Vagina (tissue), 2 donors: ENCODE data around the gene LIMCH1. TPM values are rescaled to one million over a fixed set of nuclear protein-coding genes. Genes with fewer than 3 reads are reported as not detected.

Experiments
- DNase-seq, 2 donors: peaks; one replicate each; pipeline ENCODE4 v3.0.0-alpha.2; 2017; ENCODE audit errors: extremely low spot score in 2 of 2
- H3K27ac ChIP-seq: fragments of 200-600 bp; sonication (generic); one replicate; pipeline ENCODE4 v1.5.1; 2019
- H3K27me3 ChIP-seq: fragments of 200-600 bp; sonication (generic); one replicate; pipeline ENCODE4 v1.5.1; 2019
- H3K36me3 ChIP-seq, 2 donors: fragments of 200-600 bp; sonication (generic); one replicate each; pipeline ENCODE4 v1.5.1; 2017 to 2019
- H3K4me1 ChIP-seq: fragments of 200-600 bp; sonication (generic); one replicate; pipeline ENCODE4 v1.5.1; 2019
- H3K4me3 ChIP-seq, 2 donors: fragments of 200-600 bp; sonication (generic); 1 replicate in 1 of 2; 2 replicates in 1 of 2; pipeline ENCODE4 v1.5.1; 2016 to 2019
- H3K9me3 ChIP-seq: fragments of 200-600 bp; sonication (generic); one replicate; pipeline ENCODE4 v1.5.1; 2019
- CTCF ChIP-seq, 3 experiments: fragments of 450-650 bp in 2 of 3; fragments of 200-600 bp in 1 of 3; sonication (generic) in 1 of 3; IDR thresholded peaks; one replicate each; pipeline ENCODE4 v1.5.1; 2017 to 2019; ENCODE audit warnings: antibody characterized with exemption in 3 of 3, mild to moderate bottlenecking in 2 of 3, moderate library complexity in 2 of 3
- POLR2A ChIP-seq, 2 donors: fragments of 450-650 bp; IDR thresholded peaks; one replicate each; pipeline ENCODE4 v1.6.1; 2017; ENCODE audit warnings: antibody characterized with exemption in 2 of 2, mild to moderate bottlenecking in 2 of 2, moderate library complexity in 2 of 2
- POLR2AphosphoS5 ChIP-seq, 2 donors: sonication (generic); formaldehyde crosslinking; IDR thresholded peaks; one replicate each; pipeline ENCODE4 v1.9.0; 2017; ENCODE audit warnings: antibody characterized with exemption in 2 of 2, mild to moderate bottlenecking in 2 of 2, low read depth in 1 of 2; ENCODE audit not compliant: insufficient read depth in 1 of 2
- intact Hi-C: fragments of 100-400 bp; cut with DNase I; formaldehyde crosslinking; loops from one replicate; pipeline ENCODE4 v1.15.1; 2023
- total RNA-seq: library from RNA; depleted of rRNA; stranded (reverse); fragments of >200 nt; gene quantifications from one replicate; pipeline ENCODE4 v1.2.3, GENCODE V29; 2016

LIMCH1 gene
- total RNA-seq, 1 donor from 2014 or later = 17.9 TPM

- no peaks in the 10 kb centered on the region for H3K9me3 ChIP-seq
- no peak overlapping the region for H3K4me3 ChIP-seq
- no peak for TF ChIP-seq POLR2AphosphoS5 (IDR thresholded peaks at IDR 0.05; ENCODE audit: insufficient read depth in 1 of 2, low read depth in 1 of 2)
- TF ChIP-seq POLR2A (IDR thresholded peaks at IDR 0.05) = no peak
- TF ChIP-seq CTCF (IDR thresholded peaks at IDR 0.05) = no peak
- no peaks in the 10 kb centered on the region for H3K27me3 ChIP-seq
- no peak for DNase-seq
- intact Hi-C loops = no loop called here
- H3K4me1 ChIP-seq = peaks cover 23% of the 10 kb centered on the region
- H3K27ac ChIP-seq = no peak overlapping the region
- no peaks in the 10 kb centered on the region for H3K36me3 ChIP-seq
These were observed 71.9 kb downstream of the LIMCH1 start for GRCh38 chr4:41609851-41610250.

GRCh38 chr4:41610474-41610873 lies 72.5 kb downstream of the LIMCH1 start:
- no peak for TF ChIP-seq POLR2AphosphoS5 (IDR thresholded peaks at IDR 0.05; ENCODE audit: insufficient read depth in 1 of 2, low read depth in 1 of 2)
- TF ChIP-seq POLR2A (IDR thresholded peaks at IDR 0.05) = no peak
- TF ChIP-seq CTCF (IDR thresholded peaks at IDR 0.05) = no peak
- intact Hi-C loops = no loop called here
- no peak overlapping the region for H3K27ac ChIP-seq
- no peaks in the 10 kb centered on the region for H3K27me3 ChIP-seq
- no peak overlapping the region for H3K4me3 ChIP-seq
- H3K36me3 ChIP-seq = no peaks in the 10 kb centered on the region
- DNase-seq = no peak
- peaks cover 23% of the 10 kb centered on the region for H3K4me1 ChIP-seq
- H3K9me3 ChIP-seq = no peaks in the 10 kb centered on the region

GRCh38 chr4:41611124-41611838 lies 73.3 kb downstream of the LIMCH1 start:
- no peak for DNase-seq
- TF ChIP-seq POLR2A (IDR thresholded peaks at IDR 0.05) (no peak), POLR2AphosphoS5 (IDR thresholded peaks at IDR 0.05; ENCODE audit: insufficient read depth in 1 of 2, low read depth in 1 of 2) (no peak), CTCF (IDR thresholded peaks at IDR 0.05) (no peak)
- no peaks in the 10 kb centered on the region for H3K9me3 ChIP-seq
- no peak overlapping the region for H3K4me3 ChIP-seq
- H3K36me3 ChIP-seq = no peaks in the 10 kb centered on the region
- intact Hi-C loops = no loop called here
- H3K27me3 ChIP-seq = no peaks in the 10 kb centered on the region
- H3K27ac ChIP-seq = no peak overlapping the region
- H3K4me1 ChIP-seq = peaks cover 23% of the 10 kb centered on the region

GRCh38 chr4:41611881-41612871 lies 74.2 kb downstream of the LIMCH1 start:
- DNase-seq = no peak
- H3K4me3 ChIP-seq = no peak overlapping the region
- H3K9me3 ChIP-seq = no peaks in the 10 kb centered on the region
- intact Hi-C loops = no loop called here
- H3K4me1 ChIP-seq = peaks cover 23% of the 10 kb centered on the region
- H3K36me3 ChIP-seq = no peaks in the 10 kb centered on the region
- H3K27me3 ChIP-seq = no peaks in the 10 kb centered on the region
- TF ChIP-seq POLR2AphosphoS5 (IDR thresholded peaks at IDR 0.05; ENCODE audit: insufficient read depth in 1 of 2, low read depth in 1 of 2) (no peak), POLR2A (IDR thresholded peaks at IDR 0.05) (no peak)
- H3K27ac ChIP-seq = no peak overlapping the region

- TF ChIP-seq CTCF (IDR thresholded peaks at IDR 0.05) (no peak), POLR2A (IDR thresholded peaks at IDR 0.05) (no peak), POLR2AphosphoS5 (IDR thresholded peaks at IDR 0.05; ENCODE audit: insufficient read depth in 1 of 2, low read depth in 1 of 2) (no peak)
- peaks cover 23% of the 10 kb centered on the region for H3K4me1 ChIP-seq
These were observed 75.4 kb downstream of the LIMCH1 start for GRCh38 chr4:41613386-41613785.

More at GRCh38 chr4:41613386-41613785, 75.4 kb downstream of the LIMCH1 start:
- no peak overlapping the region for H3K4me3 ChIP-seq
- DNase-seq = no peak
- no peaks in the 10 kb centered on the region for H3K36me3 ChIP-seq
- H3K27ac ChIP-seq = no peak overlapping the region
- no peaks in the 10 kb centered on the region for H3K27me3 ChIP-seq
- no peaks in the 10 kb centered on the region for H3K9me3 ChIP-seq
- intact Hi-C loops = no loop called here
